AG09309 (cell line): ENCODE results near the gene CD59.

Source experiments
- DNase-seq: peaks from one replicate; pipeline ENCODE4 v3.0.0-alpha.2; 2010; ENCODE audit warnings: low read depth
- H3K4me3 ChIP-seq: 2 replicates; pipeline ENCODE4 v1.5.1; 2011; ENCODE audit warnings: mild to moderate bottlenecking, low read depth, low read length, moderate library complexity; ENCODE audit not compliant: control insufficient read depth
- TF ChIP-seq, protein P1 (sequence below): IDR thresholded peaks from 2 replicates; pipeline ENCODE4 v1.5.1; 2011; ENCODE audit warnings: mild to moderate bottlenecking, low read depth, low read length, inconsistent platforms; ENCODE audit not compliant: insufficient read depth, control insufficient read depth; ENCODE audit errors: missing control alignments

CD59 gene

DNA sequence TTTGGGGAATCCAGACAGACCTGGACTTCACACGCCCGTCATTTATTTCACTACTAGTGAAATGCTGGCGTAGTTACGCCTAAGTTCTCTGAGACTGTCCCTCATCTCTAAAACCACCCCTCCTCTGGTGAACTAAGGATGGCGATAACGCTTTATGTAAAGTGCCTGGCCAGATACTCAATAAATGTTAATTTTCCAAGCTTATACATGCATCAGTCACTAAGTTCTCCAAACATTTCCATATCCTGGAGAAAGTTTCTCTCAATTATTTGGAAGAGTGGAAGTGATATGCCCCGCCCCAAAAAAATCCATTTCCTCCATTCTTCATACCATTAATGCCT lies 39.2 kb upstream of the CD59 start:
- no peak for DNase-seq
- TF ChIP-seq, protein P1, sequence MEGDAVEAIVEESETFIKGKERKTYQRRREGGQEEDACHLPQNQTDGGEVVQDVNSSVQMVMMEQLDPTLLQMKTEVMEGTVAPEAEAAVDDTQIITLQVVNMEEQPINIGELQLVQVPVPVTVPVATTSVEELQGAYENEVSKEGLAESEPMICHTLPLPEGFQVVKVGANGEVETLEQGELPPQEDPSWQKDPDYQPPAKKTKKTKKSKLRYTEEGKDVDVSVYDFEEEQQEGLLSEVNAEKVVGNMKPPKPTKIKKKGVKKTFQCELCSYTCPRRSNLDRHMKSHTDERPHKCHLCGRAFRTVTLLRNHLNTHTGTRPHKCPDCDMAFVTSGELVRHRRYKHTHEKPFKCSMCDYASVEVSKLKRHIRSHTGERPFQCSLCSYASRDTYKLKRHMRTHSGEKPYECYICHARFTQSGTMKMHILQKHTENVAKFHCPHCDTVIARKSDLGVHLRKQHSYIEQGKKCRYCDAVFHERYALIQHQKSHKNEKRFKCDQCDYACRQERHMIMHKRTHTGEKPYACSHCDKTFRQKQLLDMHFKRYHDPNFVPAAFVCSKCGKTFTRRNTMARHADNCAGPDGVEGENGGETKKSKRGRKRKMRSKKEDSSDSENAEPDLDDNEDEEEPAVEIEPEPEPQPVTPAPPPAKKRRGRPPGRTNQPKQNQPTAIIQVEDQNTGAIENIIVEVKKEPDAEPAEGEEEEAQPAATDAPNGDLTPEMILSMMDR: no peak
- H3K4me3 ChIP-seq: no peak overlapping the region

- H3K4me3 ChIP-seq: peak overlapping the region; percentile 89
- TF ChIP-seq, protein P1: no peak
- DNase-seq: no peak
Observed at GRCh38 chr11:33774736-33775466, 38.7 kb upstream of the CD59 start.

- H3K4me3 ChIP-seq: peak within 1 kb of the TSS; percentile 89
- TF ChIP-seq, protein P1: no peak
- DNase-seq: no peak
Observed at GRCh38 chr11:33773987-33774735, 37.9 kb upstream of the CD59 start, which contains the start of gene FBXO3. FBXO3 (minus strand) TSS chr11:33774520; CDS start chr11:33774497, 23 bp downstream.

DNA sequence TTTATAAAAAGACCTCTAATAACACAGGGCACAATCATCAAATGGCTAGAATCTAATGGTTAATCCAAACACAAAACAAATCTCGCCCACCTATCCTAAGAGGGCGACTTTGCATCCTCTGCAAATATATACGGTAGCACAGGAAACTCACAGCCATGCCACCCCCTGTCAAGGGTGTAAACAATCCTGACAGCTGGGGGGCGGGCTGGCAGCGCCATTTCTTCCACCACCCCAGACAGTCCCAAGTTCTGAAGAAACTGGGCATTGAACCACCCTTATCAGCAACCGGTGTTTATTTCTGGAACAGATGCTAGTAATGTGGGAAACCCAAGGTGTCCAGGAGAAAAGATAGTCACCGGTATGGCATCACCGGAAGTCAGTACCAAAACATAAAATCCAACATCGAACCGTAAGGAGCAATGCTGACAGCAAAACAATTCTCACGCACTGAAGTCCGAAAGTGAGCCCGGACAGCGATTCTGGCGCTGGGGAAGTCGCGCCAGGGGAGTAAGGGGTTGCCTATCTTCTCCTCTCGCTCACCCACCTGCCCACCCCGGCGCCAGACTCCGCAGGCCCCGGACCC lies 37.3 kb upstream of the CD59 start:
- H3K4me3 ChIP-seq: peak overlapping the region; percentile 89
- TF ChIP-seq, protein P1: no peak
- DNase-seq: no peak

GRCh38 chr11:33772870-33773269 lies 36.6 kb upstream of the CD59 start:
- TF ChIP-seq, protein P1: no peak
- H3K4me3 ChIP-seq: no peak overlapping the region

GRCh38 chr11:33772300-33772699 lies 36.1 kb upstream of the CD59 start:
- TF ChIP-seq, protein P1: no peak
- DNase-seq: no peak
- no peak overlapping the region for H3K4me3 ChIP-seq

More at GRCh38 chr11:33772870-33773269, 36.6 kb upstream of the CD59 start:
- DNase-seq: no peak
